IMR-90 (cell line): ENCODE measurements around the gene MRE11.

Experiments used
- CEBPB ChIP-seq: IDR thresholded peaks from 2 replicates; pipeline ENCODE4 v1.6.1; 2012; ENCODE audit warnings: low read depth, low read length, improper control_type of control experiment
- POLR2A ChIP-seq: IDR thresholded peaks from 2 replicates; pipeline ENCODE4 v1.6.1; 2012; ENCODE audit warnings: mild to moderate bottlenecking, low read depth, low read length
- RCOR1 ChIP-seq: IDR thresholded peaks from 2 replicates; pipeline ENCODE4 v1.6.1; 2012; ENCODE audit warnings: mild to moderate bottlenecking, low read length, improper control_type of control experiment; ENCODE audit not compliant: insufficient replicate concordance
- RFX5 ChIP-seq: IDR thresholded peaks from 2 replicates; pipeline ENCODE4 v1.8.0; 2012; ENCODE audit warnings: low read depth, mild to moderate bottlenecking, low read length, moderate library complexity
- TF ChIP-seq, protein P1 (sequence below): conservative IDR thresholded peaks from 2 replicates; pipeline ENCODE4 v1.5.1; 2012; ENCODE audit warnings: mild to moderate bottlenecking, low read depth, low read length, improper control_type of control experiment
- TF ChIP-seq, protein P2 (sequence below): fragments of 150-350 bp; IDR thresholded peaks from 2 replicates; pipeline ENCODE4 v1.6.1; 2017; ENCODE audit warnings: mild to moderate bottlenecking, antibody characterized with exemption, low read length, low read depth

DNA sequence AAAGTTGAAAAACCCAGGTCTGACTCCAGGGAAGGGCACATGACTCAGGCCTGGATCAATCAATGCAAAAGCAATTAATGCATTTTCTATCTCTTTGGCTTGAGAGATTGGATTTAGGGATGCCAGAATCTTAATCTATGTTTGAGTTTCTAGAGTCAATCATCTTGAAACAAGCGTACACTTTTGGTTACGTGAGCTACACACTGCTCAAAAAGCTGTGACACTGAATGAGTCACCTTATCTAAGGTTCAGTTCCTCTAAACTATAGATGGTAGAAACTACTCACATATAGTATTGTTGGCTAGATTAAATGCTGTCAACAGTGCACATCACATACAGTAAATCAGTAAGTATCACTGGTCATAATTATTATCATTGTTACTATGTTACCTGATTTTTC is 24.2 kb downstream of the MRE11 start:
- no peak for TF ChIP-seq POLR2A
- no peak for TF ChIP-seq CEBPB
- TF ChIP-seq, protein P1, sequence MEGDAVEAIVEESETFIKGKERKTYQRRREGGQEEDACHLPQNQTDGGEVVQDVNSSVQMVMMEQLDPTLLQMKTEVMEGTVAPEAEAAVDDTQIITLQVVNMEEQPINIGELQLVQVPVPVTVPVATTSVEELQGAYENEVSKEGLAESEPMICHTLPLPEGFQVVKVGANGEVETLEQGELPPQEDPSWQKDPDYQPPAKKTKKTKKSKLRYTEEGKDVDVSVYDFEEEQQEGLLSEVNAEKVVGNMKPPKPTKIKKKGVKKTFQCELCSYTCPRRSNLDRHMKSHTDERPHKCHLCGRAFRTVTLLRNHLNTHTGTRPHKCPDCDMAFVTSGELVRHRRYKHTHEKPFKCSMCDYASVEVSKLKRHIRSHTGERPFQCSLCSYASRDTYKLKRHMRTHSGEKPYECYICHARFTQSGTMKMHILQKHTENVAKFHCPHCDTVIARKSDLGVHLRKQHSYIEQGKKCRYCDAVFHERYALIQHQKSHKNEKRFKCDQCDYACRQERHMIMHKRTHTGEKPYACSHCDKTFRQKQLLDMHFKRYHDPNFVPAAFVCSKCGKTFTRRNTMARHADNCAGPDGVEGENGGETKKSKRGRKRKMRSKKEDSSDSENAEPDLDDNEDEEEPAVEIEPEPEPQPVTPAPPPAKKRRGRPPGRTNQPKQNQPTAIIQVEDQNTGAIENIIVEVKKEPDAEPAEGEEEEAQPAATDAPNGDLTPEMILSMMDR = no peak
- TF ChIP-seq, protein P2, sequence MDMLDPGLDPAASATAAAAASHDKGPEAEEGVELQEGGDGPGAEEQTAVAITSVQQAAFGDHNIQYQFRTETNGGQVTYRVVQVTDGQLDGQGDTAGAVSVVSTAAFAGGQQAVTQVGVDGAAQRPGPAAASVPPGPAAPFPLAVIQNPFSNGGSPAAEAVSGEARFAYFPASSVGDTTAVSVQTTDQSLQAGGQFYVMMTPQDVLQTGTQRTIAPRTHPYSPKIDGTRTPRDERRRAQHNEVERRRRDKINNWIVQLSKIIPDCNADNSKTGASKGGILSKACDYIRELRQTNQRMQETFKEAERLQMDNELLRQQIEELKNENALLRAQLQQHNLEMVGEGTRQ = no peak
- no peak for TF ChIP-seq RCOR1
- no peak for TF ChIP-seq RFX5
